NCI-H1092 treated with DMSO at 0.1 percent for 48 hours (cell line): Measurements from ENCODE around the gene ABCG2.

Experiments
- DNase-seq: peaks from one replicate; lab custom pipeline; 2025; lab: John Stamatoyannopoulos, UW

ABCG2 gene

DNA sequence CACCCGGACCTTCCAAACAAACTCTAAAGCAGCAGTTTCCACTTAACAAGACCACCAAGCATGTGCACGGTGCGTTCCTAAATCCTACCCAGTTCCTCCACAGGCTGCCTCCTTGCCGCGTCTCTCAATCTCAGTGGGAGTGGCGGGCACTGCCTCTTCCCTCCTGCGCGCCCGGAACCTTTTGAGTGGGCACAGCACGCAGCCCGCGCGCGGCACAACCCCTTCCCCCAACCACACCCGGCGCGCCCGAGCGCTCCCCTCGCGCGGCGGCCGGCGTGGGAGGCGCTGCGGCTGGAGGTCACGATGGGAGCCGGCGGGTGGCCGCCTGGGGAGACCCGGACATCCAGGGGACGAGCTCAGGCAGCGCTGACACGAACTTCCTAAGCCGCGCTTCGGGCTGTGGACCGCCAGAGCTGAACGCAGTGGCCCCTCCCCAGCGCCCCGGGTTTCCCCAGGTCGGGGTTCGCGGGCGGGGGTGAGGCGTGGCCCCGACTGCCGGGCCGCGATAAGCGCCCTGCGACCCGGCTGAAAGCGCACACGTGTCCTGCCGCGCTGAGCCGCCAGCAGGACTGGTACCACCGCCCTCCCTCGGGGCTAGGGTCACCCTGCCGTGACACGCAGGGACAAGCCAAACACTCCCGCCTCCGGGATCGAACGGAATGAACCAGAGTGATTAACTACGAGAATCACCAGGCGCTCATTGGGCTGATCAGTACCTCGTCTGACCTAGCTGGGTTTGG lies at the start of gene ABCG2:
Gene ABCG2, minus strand, starts transcription at position 151 of the 740 bp plus-strand sequence. CDS start 18,644 bp downstream, outside the sequence.
- DNase-seq, result no peak

DNA sequence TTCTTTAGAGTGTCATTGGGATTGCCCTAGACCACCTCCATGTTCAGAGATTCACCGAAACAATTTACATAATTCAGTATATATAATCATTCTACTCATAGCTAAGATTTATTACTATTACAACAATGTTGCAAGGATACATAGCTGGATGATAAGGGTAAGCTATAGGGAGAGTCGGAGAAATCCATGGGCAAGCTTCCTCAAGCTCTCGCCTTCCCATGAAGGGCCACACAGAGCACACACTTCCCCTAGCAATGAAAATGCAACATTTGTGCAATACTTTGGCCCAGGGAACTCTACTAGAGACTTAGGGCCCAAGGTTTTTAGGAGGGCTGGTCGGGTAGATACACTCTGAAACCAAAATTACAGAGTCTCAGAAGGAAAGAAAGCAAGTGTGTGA lies 49.7 kb upstream of the ABCG2 start:
- DNase-seq, result no peak

DNA sequence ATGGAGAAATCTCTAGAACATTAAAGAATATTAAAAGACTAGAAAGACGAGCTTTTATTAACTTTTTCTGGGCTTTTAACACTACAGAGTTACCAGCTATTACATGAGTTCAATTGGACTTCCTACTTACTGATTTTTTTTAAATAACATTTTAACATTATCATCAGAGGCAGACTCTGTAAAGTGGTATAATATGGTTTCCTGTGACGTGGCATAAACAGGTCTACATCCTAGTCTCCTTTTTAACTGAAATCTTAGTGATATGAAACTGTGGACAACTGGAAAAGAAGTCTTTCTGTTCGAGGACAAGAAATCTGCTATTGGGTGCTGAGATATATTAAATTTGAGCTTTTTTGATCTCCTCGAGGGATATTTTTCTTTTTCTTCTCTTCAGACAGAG lies 48.7 kb upstream of the ABCG2 start:
- no peak for DNase-seq

DNA sequence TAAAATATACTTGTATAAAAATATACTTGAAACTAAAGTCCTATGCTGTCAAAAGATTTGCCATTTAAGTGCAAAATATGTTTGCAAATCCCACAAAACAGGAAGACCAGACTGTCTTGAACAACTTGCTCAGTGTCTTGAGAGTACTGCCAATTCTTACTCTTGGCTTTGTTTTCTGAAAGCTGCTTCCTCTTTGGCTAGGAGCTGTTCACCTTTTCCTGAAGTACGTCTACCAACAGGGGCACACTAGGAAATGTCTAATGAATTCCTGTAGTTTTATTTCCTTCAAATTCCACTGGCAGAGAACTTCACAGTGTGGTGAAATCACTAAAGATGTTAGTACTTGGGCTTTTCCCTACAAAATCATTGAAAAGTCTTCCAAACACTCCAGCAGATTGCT lies 46.4 kb upstream of the ABCG2 start:
- no peak for DNase-seq

DNA sequence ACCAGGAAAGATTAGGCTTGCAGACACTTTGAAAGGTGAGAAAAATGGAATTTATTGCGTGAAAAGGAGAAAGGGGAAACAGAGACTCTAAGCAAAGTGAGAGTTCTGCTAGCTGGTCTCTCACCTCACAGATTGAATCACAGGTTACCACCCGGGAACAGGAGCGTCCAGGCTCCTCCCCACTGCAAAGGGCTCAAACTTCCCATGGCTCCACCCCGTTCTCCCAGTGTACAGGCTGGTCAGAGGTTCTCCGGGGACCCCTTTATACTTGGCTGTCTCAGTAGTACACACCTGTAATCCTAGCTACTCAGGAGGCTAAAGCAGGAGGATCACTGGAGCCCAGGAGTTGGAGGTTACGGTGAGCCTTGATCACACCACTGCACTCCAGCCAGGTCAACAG lies 44.0 kb upstream of the ABCG2 start:
- no peak for DNase-seq

DNA sequence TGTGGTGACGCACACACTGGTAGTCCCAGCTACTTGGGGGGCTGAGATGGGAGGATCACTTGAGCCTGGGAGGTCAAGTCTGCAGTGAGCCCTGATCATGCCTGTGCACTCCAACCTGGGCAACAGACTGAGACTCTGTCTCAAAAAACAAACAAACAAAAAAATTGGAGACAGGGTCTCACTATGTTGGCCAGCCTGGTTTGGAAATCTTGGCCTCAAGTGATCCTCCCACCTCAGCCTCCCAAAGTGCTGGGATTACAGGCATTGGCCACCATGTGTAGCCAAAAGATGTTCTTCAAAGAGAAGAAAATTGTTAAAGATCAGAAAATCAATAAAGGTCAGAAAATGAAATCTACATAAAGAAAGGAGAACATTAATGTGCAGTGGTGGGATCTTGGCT lies 41.7 kb upstream of the ABCG2 start:
- no peak for DNase-seq

DNA sequence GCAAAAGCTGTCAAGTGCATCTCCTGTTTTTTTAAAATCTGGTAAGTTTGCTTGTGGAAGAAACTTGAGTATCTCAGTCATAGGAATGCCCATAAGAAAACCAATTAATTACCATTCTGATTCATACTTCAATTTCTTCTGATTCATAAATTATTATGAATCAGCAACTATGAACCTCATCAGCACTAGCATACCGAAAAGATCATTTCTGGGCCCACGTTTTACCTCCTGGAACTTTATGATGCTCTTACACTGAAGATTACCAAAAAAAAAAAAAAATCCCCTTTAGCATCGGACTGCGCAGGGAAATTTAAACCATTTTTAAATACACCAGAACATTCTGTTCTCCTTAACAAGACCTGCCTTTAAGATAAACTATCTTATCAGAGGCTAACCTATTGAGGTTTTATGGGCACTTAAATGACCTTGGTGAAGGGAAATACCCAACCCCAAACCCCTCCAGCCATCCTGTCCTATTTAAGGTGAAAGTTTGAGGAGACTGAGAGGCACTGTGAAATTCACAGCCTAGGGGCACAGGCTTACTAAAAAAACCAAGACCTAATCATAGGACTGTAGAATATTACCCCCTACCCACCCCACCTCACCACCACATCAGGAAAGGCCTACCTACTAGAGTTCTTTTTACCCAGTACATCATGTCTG lies 38.2 kb upstream of the ABCG2 start:
- no peak for DNase-seq

DNA sequence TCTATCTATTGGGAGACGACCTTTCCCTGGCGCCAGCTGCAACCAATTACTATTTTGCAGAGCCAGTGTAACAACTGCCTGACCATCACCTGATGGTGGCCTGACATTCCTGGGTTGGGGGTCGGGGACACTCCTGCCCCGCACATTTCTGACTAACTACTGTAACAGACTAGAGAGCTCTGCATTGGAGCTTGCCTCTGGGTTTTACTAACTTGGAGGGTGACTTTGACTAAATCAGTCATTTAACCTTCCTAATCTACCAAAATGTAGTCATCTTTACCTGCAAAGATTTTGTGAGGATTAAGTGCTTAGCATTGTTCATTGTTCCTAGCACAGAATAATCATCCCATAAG lies 37.5 kb upstream of the ABCG2 start:
- no peak for DNase-seq

DNA sequence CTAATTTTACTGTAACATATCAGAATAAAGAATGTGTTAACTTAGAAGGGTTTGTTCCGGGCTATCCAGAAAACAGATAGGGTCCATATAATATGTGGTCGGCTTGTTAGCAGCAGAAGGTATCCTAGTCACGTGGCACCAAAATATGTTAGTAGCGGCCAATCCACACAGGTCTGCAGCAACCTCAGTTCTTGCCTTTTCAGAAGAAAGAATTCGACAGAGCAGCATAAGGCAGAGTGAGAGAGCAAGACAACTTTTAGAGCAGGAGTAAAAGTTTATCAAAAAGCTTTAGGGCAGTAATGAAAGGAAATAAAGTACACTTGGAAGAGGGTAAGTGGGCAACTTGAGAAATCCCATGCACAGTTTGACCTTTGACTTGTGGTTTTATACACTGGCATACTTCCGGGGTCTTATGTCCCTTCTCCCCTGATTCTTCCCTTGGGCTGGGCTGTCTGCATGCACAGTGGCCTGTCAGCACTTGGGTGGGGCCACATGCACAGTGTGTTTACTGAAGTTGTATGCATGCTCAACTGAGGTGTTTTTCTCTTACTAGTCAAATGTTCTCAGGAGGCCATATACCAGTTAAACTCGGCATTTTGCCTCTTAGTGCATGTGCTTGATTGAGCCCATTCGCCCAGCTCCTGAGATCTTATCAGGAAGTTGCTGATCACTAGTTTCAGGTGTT lies 37.0 kb upstream of the ABCG2 start:
- DNase-seq, result no peak

DNA sequence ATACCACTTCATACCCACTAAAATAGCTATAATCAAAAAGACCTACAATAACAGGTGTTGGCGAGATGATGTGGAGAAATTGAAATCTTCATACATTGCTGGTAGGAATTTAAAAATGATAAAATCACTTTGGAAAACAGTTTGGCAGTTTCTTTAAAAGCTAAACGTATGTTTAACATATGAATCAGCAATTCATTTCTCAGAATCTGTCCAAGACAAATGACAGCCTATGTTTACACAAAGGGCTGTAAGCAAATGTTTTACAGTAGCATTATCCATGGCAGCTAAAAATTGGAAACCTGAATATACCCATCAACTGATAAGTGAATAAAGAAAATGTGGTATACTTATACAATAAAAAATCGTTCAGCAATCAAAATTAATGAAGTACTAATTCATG lies 33.0 kb upstream of the ABCG2 start:
- DNase-seq, result no peak

DNA sequence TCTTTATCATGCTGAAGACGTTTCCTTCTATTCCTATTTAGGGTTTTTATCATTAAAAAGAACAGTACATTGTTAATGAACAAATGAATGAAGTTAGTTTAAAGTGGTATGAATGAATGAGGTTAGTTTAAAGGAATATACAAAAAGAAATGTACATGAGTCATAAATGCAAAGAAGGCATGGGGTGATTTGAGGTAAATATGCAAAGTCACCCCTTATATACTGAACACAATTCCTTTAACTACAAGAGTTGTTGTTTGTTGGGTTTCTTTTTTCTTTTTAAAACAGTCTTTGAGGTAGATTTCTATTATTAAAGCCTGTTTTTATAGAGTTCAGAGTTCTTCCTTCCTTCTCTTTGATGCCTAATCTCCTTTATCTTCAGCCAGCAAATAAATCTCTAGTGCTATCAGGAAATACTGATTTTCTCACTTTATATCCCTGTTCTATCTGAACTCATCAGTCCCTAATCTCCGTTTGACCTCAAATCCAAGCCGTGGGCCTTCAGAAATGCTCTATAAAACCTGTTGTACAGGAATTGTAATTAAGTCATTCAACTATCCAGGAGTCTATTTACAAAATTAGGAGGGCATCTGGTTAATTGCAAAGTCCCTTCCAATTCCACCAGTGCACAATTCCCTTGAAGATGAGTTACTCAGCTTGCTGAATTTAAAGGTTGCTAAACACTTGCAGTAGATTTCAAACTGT lies 31.6 kb upstream of the ABCG2 start:
- DNase-seq, result no peak

DNA sequence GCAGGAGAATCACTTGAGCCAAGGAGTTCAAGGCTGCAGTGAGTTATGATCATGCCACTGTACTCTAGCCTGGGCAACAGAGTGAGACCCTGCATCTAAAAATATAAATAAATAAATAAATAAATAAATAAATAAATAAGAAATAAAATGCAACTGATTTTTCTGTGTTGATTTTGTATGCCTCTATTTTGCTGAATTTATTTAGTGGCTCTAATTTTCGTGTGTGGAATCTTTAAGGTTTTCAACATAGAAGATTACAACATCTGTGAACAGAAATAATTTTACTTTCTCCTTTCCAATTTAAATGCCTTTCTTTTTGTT lies 30.9 kb upstream of the ABCG2 start:
- DNase-seq, result no peak

DNA sequence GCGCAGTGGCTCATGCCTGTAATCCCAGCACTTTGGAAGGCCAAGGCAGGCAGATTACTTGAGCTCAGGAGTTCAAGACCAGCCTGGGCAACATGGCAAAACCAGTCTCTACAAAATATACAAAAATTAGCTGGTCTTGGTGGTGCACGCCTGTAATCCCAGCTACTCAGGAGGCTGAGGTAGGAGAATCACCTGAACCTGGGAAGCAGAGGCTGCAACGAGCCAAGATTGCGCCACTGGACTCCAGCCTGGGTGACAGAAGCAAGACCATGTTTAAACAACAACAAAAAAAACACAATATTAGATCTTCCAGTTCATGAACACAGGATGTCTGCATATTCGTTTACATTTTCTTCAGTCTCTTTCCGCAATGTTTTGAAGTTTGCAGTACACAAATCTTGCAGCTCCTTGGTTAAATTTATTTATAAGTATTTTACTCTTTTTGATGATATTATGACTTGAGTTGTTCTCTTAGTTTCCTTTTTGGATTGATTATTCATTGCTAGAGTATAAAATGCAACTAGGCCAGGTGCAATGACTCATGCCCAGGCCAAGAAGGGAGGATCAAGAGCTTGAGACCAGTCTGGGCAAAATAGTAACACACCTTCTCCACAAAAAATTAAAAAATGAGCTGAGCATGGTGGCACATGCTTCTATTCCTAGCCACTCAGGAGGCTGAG lies 30.4 kb upstream of the ABCG2 start:
- no peak for DNase-seq

DNA sequence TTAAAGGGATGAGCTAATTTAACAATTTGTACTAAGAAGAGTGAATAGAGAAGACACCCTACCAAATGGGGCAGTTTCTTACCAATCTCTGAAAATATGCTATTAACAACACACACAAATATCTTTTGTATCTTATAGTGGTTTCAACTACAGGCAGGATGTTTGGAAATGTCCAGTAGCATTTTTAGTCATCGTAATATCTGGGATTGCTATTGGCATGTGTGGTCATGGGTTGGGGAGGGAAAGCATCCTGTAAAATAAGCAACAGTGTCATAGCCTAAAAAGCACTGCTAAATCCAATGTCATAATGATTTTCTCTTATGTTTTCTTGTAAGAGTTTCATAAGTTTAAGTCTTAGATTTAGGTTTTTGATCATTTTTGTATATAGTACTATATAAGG lies 29.3 kb upstream of the ABCG2 start:
- no peak for DNase-seq

DNA sequence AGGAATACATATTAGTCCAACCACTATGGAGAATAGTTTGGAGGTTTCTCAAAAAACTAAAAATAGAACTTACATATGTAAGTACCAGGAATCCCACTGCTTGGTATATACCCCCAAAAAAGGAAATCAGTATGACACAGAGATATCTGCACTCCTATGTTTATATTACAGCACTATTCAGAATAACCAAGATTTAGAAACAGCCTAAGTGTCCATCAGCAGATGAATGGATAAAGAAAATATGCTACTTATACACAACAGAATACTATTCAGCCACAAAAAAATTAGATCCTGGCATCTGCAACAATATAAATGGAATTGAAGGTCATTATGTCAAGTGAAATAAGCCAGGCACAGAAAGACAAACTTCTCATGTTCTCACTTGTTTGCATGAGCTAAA lies 27.5 kb upstream of the ABCG2 start:
- no peak for DNase-seq

DNA sequence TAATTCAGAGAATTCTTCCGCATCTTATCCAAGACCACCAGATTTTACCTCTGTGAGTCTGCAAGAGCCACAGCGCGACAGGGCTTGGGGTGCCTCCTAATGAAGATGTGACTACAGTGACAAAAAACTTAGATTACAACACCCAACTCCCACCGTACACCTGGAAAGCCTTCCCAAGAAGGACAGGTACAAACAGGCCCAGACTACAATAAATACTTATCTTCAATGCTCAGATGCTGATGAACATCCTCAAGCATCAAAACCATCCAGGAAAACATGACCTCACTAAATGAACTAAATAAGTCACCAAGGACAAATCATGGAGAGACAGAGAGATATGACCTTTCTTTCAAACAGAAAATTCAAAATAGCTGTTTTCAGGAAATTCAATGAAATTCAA lies 20.8 kb upstream of the ABCG2 start:
- DNase-seq, result no peak

DNA sequence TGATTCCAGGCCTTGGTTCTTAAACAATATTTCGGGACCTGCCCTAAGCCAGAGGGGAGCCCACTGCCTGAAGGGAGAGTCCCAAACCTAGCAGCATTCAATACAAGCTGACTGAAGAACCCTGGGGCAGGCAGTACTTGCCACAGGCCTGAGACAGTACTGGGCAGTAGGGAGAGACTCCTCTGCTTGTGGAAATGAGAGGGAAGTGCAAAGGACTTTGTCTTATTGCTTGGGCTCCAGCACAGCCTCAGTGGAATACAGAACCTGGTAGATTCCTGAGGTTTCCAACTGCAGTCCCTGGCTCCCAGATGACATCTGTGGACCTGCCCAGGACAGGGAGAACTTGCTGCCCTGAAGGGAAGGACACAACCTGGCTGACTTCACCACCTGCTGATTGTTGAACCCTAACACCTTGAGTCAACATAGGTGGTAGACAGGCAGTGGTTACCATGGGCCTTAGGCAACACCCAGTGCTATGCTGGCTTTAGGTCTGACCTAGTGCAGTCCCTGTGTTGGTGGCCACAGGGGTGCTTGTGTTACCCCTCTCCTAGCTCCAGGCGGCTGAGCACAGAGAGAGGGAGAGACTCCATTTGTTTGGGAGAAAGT lies 20.3 kb upstream of the ABCG2 start:
- no peak for DNase-seq

DNA sequence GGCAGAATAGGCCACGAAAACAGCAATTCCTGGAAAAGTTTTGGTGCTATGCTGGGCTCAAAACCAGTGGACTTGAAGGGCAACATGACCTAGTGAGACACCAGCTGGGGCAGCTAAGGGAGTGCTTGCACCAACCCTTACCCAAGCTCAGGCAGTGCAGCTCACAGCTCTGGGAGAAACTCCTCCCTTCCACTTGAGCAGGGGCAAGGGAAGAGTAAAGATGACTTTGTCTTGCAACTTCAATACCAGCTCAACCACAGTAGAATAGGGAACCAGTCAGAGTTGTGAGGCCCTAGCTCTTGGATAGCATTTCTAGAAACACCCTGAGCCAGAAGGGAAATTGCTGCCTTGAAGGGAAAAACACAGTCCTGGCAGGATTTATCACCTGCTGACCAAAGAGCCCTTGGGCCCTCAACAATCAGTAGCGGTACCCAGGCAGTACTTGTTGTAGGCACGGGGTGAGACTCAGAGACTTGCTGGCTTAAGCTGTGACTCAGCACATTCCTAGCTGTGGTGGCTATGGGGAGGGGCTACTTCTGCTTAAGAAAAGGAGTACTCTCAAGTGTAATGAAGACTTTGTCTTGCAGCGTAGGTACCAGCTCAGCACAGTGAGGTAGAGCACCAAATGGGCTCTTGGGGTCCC lies 19.7 kb upstream of the ABCG2 start:
- no peak for DNase-seq

DNA sequence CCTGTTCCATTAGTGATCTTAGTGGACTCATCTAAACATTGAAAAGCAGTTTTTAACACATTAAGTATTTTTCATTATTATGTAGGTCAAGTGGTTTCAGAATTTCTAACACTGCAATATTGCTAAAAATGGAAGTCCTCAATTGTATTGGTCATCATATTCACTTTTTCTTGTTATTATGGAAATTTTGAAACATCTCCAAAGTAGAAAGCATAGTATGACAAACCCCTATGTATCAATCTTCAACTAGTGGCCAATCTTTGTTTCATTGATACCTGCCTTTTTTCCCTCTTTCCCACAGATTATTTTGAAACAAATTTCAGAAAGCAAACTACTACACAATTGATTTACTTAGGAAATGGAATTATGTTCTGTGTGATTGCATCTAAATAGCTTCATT lies 14.5 kb upstream of the ABCG2 start:
- no peak for DNase-seq

DNA sequence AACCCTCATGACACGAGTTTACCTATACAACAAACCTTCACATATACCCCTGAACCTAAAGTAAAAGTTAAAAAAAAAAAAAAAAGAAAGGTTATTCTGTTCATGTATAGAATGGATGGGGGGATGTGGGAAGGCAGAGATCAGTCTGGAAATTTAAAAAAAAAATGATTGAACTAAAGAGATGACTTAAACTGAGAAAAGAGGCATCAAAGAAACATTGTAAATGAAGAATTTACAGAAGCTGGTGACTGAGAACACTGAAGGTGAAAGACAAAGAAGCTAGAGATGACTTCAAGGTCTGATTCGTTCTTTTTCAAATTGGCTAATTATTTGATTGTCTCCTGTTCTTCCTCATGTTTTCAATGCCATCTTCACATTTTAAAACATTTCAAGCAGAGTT lies 12.8 kb upstream of the ABCG2 start:
- no peak for DNase-seq

DNA sequence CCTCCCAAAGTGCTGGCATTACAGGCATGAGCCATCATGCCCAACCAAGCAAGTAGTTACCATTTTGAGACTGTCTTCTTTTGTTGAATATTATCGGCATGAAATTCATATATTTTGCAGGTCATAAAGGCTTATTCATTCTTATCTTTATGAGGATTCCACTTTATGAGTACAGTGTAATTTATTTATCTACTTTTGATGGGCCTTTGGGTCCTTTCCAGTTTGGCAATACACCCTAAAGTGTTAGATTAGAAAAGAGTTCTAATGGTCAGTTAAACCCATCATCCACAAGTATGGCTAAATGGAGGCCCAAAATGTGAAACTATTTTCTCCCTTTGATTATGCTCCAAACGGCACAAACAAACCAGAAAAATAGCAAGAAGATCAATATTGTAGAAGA lies 10.9 kb upstream of the ABCG2 start:
- no peak for DNase-seq

DNA sequence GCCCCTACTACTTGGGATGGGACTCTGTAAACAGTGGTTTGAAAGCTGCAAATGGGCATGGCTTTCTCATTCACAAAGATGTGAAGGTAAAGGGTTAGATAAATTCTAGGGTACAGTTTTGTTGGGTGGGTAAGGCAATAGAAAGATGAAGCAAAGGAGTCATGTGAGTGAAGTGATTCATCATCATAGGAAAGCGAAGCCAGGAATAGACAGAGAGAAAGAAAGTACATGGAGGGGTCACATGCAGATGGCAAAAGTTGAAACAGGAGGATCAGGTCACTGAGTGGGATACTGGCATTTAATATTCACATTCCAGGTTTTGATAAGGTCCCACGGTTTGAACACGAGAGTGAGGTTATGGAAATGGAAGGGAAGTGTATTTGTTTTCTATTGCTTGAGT lies 8.2 kb upstream of the ABCG2 start:
- DNase-seq, result no peak
